Measurements from ENCODE around the gene PTPRU.

DNA sequence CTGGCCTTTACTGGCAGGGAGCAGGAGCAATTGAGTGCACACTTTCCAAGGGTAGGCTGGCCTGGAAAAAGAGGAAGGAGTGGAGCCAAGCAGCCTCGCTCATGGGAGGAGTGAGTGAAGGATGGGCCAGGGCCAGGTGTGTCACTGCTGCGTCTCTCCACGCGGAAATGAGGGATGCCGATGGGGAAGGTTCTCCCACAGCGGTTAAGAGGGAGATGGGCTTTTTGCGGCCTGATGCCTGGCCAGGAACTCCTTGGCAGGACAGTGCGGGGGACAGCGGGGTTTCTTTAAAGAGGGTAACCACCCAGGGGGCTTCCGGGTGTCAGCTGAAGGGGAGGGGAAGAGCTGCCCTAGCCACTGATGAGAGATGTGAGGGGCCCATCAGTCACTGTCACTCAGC lies 82.4 kb downstream of the PTPRU start:
- TF ChIP-seq, protein P1, sequence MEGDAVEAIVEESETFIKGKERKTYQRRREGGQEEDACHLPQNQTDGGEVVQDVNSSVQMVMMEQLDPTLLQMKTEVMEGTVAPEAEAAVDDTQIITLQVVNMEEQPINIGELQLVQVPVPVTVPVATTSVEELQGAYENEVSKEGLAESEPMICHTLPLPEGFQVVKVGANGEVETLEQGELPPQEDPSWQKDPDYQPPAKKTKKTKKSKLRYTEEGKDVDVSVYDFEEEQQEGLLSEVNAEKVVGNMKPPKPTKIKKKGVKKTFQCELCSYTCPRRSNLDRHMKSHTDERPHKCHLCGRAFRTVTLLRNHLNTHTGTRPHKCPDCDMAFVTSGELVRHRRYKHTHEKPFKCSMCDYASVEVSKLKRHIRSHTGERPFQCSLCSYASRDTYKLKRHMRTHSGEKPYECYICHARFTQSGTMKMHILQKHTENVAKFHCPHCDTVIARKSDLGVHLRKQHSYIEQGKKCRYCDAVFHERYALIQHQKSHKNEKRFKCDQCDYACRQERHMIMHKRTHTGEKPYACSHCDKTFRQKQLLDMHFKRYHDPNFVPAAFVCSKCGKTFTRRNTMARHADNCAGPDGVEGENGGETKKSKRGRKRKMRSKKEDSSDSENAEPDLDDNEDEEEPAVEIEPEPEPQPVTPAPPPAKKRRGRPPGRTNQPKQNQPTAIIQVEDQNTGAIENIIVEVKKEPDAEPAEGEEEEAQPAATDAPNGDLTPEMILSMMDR (IDR thresholded peaks at IDR 0.05 in 4 of 5, conservative IDR thresholded peaks at IDR 0.05 in 1 of 5), result no peak
- TF ChIP-seq POLR2A (IDR thresholded peaks at IDR 0.05), result no peak

Data from gastrocnemius medialis (tissue), 4 donors.